ENCODE measurements around the gene RHBDF2.
"Not testable (repeated sequence)": the region's sequence is repeated elsewhere in the genome, so short reads cannot be mapped to it uniquely, and the experiment has no call there.

The RHBDF2 gene

GRCh38 chr17:76523084-76524037 lies 22.1 kb upstream of the RHBDF2 start:
- no peak for DNase-seq

GRCh38 chr17:76521683-76522082 lies 20.5 kb upstream of the RHBDF2 start:
- not testable (repeated sequence) for DNase-seq

GRCh38 chr17:76521262-76521661 lies 20.0 kb upstream of the RHBDF2 start:
- no peak for DNase-seq

- no peak for DNase-seq
Measured at GRCh38 chr17:76519048-76519966, 18.1 kb upstream of the RHBDF2 start.

- DNase-seq = no peak
Measured at GRCh38 chr17:76517638-76518038, 16.4 kb upstream of the RHBDF2 start.

GRCh38 chr17:76515274-76515949 lies 14.2 kb upstream of the RHBDF2 start:
- DNase-seq = peak; percentile 84

GRCh38 chr17:76514355-76514754 lies 13.1 kb upstream of the RHBDF2 start:
- not testable (repeated sequence) for DNase-seq

GRCh38 chr17:76513306-76513692 lies 12.1 kb upstream of the RHBDF2 start:
- DNase-seq = no peak

GRCh38 chr17:76512366-76513305 lies 11.4 kb upstream of the RHBDF2 start:
- no peak for DNase-seq

- no peak for DNase-seq
Measured at GRCh38 chr17:76511668-76512365, 10.6 kb upstream of the RHBDF2 start.

GRCh38 chr17:76510831-76511244 lies 9.6 kb upstream of the RHBDF2 start:
- no peak for DNase-seq

GRCh38 chr17:76508472-76509063 lies 7.3 kb upstream of the RHBDF2 start:
- DNase-seq = not testable (repeated sequence)

GRCh38 chr17:76506408-76507345 lies 5.5 kb upstream of the RHBDF2 start:
- peak; percentile 57 for DNase-seq

GRCh38 chr17:76504117-76504516 lies 2.9 kb upstream of the RHBDF2 start:
- no peak for DNase-seq

GRCh38 chr17:76502341-76503211 lies 1.4 kb upstream of the RHBDF2 start:
- no peak for DNase-seq

GRCh38 chr17:76501827-76502307 lies 644 bp upstream of the RHBDF2 start:
- no peak for DNase-seq

GRCh38 chr17:76500747-76501017 lies 541 bp downstream of the RHBDF2 start:
- DNase-seq = no peak

- DNase-seq = no peak
Measured at GRCh38 chr17:76500074-76500746, 1.0 kb downstream of the RHBDF2 start.
